ENCODE results near the gene EIF4H.
A peak's percentile ranks its signal among the peaks of the same experiment; 100 is the strongest.

DNA sequence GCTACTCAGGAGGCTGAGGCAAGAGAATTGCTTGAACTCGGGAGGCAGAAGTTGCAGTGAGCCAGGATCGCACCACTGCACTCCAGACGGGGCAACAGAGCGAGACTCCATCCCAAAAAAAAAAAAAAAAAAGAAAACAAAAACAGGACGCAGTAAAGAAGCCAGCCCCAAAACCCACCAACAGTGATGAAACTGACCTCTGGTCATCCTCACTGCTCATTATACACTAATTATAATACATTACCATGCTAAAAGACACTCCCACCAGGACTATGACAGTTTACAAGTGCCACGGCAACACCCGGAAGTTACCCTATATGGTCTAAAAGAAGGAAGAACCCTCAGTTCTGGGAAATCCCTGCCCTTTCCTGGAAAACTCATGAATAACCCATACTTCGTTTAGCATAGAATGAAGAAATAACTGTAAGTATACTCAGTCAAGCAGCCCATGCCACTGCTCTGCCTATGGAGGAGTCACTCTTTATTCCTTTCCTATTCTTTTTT lies 40.0 kb upstream of the EIF4H start:
- TF ChIP-seq YY1 (IDR thresholded peaks at IDR 0.05; ENCODE audit: extremely low read depth, insufficient replicate concordance, low read depth, low read length) (no peak), SRF (IDR thresholded peaks at IDR 0.05; ENCODE audit: low read depth) (peak; percentile 94), SIN3A (IDR thresholded peaks at IDR 0.05; ENCODE audit: low read depth) (no peak), POLR2AphosphoS5 (IDR thresholded peaks at IDR 0.05; ENCODE audit: low read depth, low read length) (no peak), POLR2A (IDR thresholded peaks at IDR 0.05; ENCODE audit: borderline replicate concordance, extremely low read depth, insufficient read depth, insufficient read length) (no peak), EZH2 (IDR thresholded peaks at IDR 0.05) (no peak), ZNF274 (IDR thresholded peaks at IDR 0.05; ENCODE audit: low read depth, low read length) (no peak), RAD21 (IDR thresholded peaks at IDR 0.05; ENCODE audit: low read depth) (no peak), ELF1 (IDR thresholded peaks at IDR 0.05; ENCODE audit: borderline replicate concordance, low read depth) (no peak), EGR1 (IDR thresholded peaks at IDR 0.05; ENCODE audit: low read depth) (no peak), SP1 (IDR thresholded peaks at IDR 0.05; ENCODE audit: low read depth) (no peak)
- TF ChIP-seq, protein P1, sequence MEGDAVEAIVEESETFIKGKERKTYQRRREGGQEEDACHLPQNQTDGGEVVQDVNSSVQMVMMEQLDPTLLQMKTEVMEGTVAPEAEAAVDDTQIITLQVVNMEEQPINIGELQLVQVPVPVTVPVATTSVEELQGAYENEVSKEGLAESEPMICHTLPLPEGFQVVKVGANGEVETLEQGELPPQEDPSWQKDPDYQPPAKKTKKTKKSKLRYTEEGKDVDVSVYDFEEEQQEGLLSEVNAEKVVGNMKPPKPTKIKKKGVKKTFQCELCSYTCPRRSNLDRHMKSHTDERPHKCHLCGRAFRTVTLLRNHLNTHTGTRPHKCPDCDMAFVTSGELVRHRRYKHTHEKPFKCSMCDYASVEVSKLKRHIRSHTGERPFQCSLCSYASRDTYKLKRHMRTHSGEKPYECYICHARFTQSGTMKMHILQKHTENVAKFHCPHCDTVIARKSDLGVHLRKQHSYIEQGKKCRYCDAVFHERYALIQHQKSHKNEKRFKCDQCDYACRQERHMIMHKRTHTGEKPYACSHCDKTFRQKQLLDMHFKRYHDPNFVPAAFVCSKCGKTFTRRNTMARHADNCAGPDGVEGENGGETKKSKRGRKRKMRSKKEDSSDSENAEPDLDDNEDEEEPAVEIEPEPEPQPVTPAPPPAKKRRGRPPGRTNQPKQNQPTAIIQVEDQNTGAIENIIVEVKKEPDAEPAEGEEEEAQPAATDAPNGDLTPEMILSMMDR (IDR thresholded peaks at IDR 0.05 in 2 of 3, conservative IDR thresholded peaks at IDR 0.05 in 1 of 3; ENCODE audit: borderline replicate concordance in 1 of 3, insufficient read depth in 1 of 3, low read depth in 2 of 3, low read length in 2 of 3), result no peak
- TF ChIP-seq, protein P2, sequence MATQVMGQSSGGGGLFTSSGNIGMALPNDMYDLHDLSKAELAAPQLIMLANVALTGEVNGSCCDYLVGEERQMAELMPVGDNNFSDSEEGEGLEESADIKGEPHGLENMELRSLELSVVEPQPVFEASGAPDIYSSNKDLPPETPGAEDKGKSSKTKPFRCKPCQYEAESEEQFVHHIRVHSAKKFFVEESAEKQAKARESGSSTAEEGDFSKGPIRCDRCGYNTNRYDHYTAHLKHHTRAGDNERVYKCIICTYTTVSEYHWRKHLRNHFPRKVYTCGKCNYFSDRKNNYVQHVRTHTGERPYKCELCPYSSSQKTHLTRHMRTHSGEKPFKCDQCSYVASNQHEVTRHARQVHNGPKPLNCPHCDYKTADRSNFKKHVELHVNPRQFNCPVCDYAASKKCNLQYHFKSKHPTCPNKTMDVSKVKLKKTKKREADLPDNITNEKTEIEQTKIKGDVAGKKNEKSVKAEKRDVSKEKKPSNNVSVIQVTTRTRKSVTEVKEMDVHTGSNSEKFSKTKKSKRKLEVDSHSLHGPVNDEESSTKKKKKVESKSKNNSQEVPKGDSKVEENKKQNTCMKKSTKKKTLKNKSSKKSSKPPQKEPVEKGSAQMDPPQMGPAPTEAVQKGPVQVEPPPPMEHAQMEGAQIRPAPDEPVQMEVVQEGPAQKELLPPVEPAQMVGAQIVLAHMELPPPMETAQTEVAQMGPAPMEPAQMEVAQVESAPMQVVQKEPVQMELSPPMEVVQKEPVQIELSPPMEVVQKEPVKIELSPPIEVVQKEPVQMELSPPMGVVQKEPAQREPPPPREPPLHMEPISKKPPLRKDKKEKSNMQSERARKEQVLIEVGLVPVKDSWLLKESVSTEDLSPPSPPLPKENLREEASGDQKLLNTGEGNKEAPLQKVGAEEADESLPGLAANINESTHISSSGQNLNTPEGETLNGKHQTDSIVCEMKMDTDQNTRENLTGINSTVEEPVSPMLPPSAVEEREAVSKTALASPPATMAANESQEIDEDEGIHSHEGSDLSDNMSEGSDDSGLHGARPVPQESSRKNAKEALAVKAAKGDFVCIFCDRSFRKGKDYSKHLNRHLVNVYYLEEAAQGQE (IDR thresholded peaks at IDR 0.05; ENCODE audit: low read depth), result no peak

Measured in HCT116 (cell line).